Forelimb muscle (tissue), 1 donor: ENCODE data around the gene TMTC2. TPM values are rescaled to one million over a fixed set of nuclear protein-coding genes. Genes with fewer than 3 reads are reported as not detected.
"Not testable (repeated sequence)": the region's sequence is repeated elsewhere in the genome, so short reads cannot be mapped to it uniquely, and the experiment has no call there.

ENCODE experiments used
- DNase-seq: peaks from one replicate; pipeline ENCODE4 v3.0.0-alpha.2; 2013; ENCODE audit warnings: low read depth
- polyA plus RNA-seq: library from polyadenylated mRNA; unstranded; fragments of 120-200 nt; gene quantifications from one replicate; pipeline ENCODE4 v1.2.1, GENCODE V29; 2013; ENCODE audit not compliant: insufficient read length

Gene TMTC2
- polyA plus RNA-seq, 1 donor: 13.0 TPM

GRCh38 chr12:82841487-82841904, 154.8 kb downstream of the TMTC2 start:
- DNase-seq: no peak

- DNase-seq: no peak
Measured at GRCh38 chr12:82842480-82842879, 155.8 kb downstream of the TMTC2 start.

- not testable (repeated sequence) for DNase-seq
Measured at GRCh38 chr12:82845076-82845475, 158.4 kb downstream of the TMTC2 start.

- DNase-seq: no peak
Measured at GRCh38 chr12:82848845-82849244, 162.1 kb downstream of the TMTC2 start.

- no peak for DNase-seq
Measured at GRCh38 chr12:82852529-82852928, 165.8 kb downstream of the TMTC2 start.

- DNase-seq: no peak
Measured at GRCh38 chr12:82855872-82856271, 169.2 kb downstream of the TMTC2 start.

- no peak for DNase-seq
Measured at GRCh38 chr12:82857276-82857675, 170.6 kb downstream of the TMTC2 start.

GRCh38 chr12:82857911-82858533, 171.3 kb downstream of the TMTC2 start:
- no peak for DNase-seq

- DNase-seq: no peak
Measured at GRCh38 chr12:82858534-82858917, 171.8 kb downstream of the TMTC2 start.

GRCh38 chr12:82862069-82862841, 175.5 kb downstream of the TMTC2 start:
- no peak for DNase-seq

GRCh38 chr12:82862876-82863649, 176.4 kb downstream of the TMTC2 start:
- DNase-seq: no peak

GRCh38 chr12:82866227-82866775, 179.6 kb downstream of the TMTC2 start:
- DNase-seq: no peak

- DNase-seq: no peak
Measured at GRCh38 chr12:82866946-82867345, 180.2 kb downstream of the TMTC2 start.

GRCh38 chr12:82867762-82868500, 181.2 kb downstream of the TMTC2 start:
- DNase-seq: peak; percentile 28

GRCh38 chr12:82870771-82871377, 184.2 kb downstream of the TMTC2 start:
- DNase-seq: no peak

GRCh38 chr12:82872088-82872487, 185.4 kb downstream of the TMTC2 start:
- no peak for DNase-seq

- no peak for DNase-seq
Measured at GRCh38 chr12:82873309-82873708, 186.6 kb downstream of the TMTC2 start.

- no peak for DNase-seq
Measured at GRCh38 chr12:82873951-82874350, 187.2 kb downstream of the TMTC2 start.

- no peak for DNase-seq
Measured at GRCh38 chr12:82874945-82875344, 188.2 kb downstream of the TMTC2 start.

- no peak for DNase-seq
Measured at GRCh38 chr12:82876075-82876474, 189.4 kb downstream of the TMTC2 start.

GRCh38 chr12:82877963-82878362, 191.3 kb downstream of the TMTC2 start:
- no peak for DNase-seq
